Caki2 (cell line): ENCODE results near the gene COQ10B. TPM values are rescaled to one million over a fixed set of nuclear protein-coding genes. Genes with fewer than 3 reads are reported as not detected.

ENCODE experiments used
- DNase-seq: peaks from one replicate; pipeline ENCODE4 v3.0.0-alpha.2; 2015; ENCODE audit warnings: low read depth
- in situ Hi-C: cut with HindIII; loops from 2 replicates; pipeline ENCODE4 v1.10.0; 2016; ENCODE audit warnings: low sequenced_read_pairs, low pct_unique_long_range_greater_than_20kb, mixed read lengths
- total RNA-seq: library from RNA; depleted of rRNA; stranded (reverse); fragments of >200 nt; shearing (Covaris generic); gene quantifications from 2 replicates; pipeline ENCODE4 v1.2.3, GENCODE V29; 2014; ENCODE audit warnings: low replicate concordance

The COQ10B gene
- total RNA-seq, 1 experiment from 2014 or later: 37.8 TPM

DNA sequence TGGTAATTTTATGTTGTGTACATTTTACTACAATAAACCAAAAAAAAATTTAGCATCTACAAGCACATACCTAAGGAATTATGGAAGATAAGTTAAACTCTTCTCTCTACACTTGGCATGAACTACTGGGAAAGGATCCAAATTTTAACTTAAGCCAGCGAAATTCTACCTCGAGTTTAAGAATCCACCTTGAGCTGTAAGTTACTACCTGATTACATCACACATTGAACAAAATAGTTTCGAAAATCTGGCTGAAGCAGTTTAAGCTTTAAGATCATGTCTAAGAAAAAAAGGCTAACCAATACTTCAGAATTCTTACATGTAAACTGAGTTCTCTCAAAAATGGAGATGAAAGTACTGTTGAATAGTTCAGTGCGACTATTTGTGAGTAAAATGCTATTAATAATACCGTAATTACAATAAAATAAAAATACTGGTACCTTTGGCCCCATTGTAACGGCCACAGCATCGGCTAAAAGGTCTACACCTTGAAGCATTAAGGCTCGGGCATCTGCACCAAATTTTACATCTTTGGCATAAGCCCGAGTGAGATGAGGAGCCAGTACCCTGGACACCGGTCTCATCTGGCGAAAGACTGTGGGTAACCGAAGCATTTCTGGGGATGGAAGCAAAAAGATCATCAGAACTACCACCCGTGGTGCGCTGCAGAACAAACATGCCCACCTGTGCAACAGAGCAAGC is 45.0 kb downstream of the COQ10B start:
- in situ Hi-C loops: no loop called here
- no peak for DNase-seq

GRCh38 chr2:197498937-197499593 is 45.7 kb downstream of the COQ10B start:
- peak; percentile 65 for DNase-seq
- in situ Hi-C loops: no loop called here

DNA sequence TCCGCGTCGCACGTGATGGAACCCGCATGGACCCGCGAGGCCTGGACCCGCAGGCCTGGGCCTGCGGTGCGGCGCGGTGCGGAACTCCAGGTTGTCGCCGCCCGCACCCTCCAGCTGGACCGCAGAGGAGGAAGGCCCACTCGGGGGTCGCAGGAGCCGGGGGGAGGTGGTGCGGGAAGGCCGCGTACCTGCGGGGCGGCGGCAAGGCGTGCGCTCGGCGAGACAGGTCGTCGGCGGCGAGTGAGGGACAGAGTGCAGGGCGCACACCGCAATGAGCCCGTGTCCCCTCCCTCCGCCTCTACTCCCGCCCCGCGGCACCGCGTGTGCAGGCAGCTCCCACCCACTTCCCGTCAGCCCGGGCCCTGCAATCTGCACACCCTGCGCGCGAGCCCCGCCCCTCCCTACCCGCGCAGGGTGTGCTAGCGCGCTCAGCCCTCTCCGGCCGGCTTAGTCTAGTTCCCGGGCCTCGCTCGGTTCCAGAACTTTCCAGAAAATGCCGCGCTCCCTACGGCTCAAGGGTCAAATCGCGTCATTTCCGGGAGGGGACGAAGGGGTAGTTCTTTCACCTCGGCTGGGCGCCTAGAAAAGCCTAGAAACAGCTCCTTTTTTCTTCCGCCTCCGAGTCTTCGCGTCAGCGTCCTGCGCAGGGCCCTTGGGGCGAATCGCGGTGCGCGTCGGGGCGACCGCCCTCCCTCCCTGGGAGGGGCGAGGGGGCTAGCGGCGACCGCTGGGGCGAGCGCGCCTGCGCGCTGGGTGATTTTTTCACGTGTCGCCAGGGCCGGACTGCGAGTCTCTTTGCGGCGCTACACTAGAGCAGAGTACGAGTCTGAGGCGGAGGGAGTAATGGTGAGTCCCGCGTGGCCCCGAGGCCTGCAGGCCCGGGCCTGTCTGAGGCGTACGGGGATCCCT is 46.5 kb downstream of the COQ10B start, which contains the start of the genes HSPD1 and HSPE1:
TSS of gene HSPD1 (minus strand) at position 247 of the 909 bp plus-strand sequence. CDS start 992 bp downstream, outside the sequence.
TSS of gene HSPE1 (plus strand) at position 786 of the 909 bp plus-strand sequence. CDS start at position 844, 58 bp downstream.
- in situ Hi-C loops: no loop called here
- DNase-seq: peak; percentile 100

DNA sequence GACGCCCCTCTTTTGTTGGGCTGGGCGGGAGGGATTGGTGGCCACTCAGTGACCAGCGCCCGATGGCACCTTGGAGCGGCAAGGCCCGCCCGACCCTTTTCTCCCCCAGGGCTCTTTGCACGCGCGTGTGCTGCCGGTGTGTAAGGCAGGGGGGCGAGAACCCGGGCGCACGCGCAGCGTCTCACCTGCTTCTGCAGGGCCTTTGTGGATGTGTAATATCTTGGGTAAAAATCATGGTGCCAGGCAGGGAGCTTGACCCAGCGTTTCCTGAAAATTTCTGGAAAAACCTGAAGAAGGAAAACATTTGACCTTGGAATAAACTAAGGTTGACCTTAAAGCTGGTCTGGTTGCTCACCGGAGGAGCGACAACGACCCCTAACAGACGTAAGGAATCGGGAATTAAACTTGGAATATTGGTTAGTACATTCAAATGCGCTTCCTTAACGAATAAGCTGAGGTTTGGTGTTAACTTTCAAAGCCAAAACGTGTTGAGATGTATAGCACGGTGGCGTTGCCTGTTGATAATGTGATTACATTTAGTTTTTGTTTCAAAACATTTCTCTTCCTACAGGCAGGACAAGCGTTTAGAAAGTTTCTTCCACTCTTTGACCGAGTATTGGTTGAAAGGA is 47.3 kb downstream of the COQ10B start:
- no peak for DNase-seq
- in situ Hi-C loops: no loop called here

- in situ Hi-C loops: no loop called here
- DNase-seq: peak; percentile 16
Observed at GRCh38 chr2:197502201-197502600, 48.8 kb downstream of the COQ10B start.

GRCh38 chr2:197502685-197503084 is 49.3 kb downstream of the COQ10B start:
- in situ Hi-C loops: no loop called here
- DNase-seq: no peak

DNA sequence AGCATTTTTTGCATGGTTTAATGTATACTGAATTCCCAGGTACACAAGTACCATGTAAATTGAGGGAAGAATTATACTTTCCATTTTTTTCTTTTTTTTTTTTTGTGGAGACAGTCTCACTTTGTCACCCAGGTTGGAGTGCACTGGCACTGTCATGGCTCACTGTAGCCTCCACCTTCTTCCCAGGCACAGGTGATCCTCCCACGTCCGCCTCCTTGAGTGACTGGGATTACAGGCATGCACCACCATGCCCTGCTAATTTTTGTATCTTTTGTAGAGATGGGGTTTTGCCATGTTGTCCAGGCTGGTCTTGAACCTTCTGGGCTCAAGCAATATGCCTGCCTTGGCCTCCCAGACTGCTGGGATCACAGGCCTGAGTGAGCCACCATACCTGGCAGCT is 50.6 kb downstream of the COQ10B start:
- in situ Hi-C loops: no loop called here
- no peak for DNase-seq

- DNase-seq: no peak
- in situ Hi-C loops: no loop called here
Observed at GRCh38 chr2:197504512-197504911, 51.2 kb downstream of the COQ10B start.

GRCh38 chr2:197506658-197507057 is 53.3 kb downstream of the COQ10B start:
- in situ Hi-C loops: no loop called here

GRCh38 chr2:197513915-197514314 is 60.6 kb downstream of the COQ10B start:
- no peak for DNase-seq
- in situ Hi-C loops: no loop called here

More at GRCh38 chr2:197506658-197507057, 53.3 kb downstream of the COQ10B start:
- no peak for DNase-seq

- DNase-seq: no peak
- in situ Hi-C loops: no loop called here
Observed at GRCh38 chr2:197514754-197515153, 61.4 kb downstream of the COQ10B start.

DNA sequence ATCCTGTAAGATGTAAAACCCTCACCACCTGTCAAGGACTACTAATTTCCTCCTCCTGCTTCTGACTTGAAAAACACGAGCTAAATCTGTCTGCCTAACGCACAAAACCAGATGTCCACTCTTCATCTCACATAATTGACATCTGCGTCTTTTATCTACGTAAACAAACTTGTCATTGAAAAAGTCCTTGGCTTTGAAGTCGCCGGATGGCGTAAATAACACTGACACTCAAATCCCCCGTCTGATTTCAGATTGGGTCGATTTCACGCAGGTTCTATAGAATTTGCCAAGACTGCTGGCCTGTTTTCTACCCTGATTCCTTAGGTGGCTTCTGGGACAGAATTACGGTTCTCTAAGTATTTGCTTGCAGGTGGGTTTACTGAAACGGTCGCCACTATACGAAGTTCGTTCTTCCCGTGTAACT is 62.0 kb downstream of the COQ10B start:
- no peak for DNase-seq
- in situ Hi-C loops: no loop called here

- peak; percentile 96 for DNase-seq
- in situ Hi-C loops: no loop called here
Observed at GRCh38 chr2:197515739-197516392, 62.5 kb downstream of the COQ10B start, which contains the start of gene MOB4. Gene MOB4, plus strand, starts transcription at chr2:197516066. Its CDS starts 21 bp downstream, at chr2:197516087.

DNA sequence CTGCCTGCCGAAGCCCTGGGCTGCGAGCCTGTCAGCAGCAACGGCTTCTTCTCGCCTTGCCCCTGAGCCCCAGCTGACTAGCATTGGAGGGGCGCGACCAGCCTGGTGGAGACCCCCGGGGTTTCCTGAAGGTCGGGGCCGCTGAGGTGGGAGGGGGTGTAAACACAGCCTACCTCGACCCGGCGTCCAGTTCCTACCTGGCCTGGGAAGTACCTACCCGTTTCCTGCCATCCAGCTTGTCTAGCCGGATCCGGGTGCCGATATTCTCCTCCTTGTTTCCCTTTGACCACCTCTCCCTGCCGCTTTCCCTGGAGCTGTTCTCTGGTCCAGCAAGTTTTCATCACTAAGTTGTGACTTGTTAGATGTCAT is 63.0 kb downstream of the COQ10B start:
- no peak for DNase-seq
- in situ Hi-C loops: no loop called here

DNA sequence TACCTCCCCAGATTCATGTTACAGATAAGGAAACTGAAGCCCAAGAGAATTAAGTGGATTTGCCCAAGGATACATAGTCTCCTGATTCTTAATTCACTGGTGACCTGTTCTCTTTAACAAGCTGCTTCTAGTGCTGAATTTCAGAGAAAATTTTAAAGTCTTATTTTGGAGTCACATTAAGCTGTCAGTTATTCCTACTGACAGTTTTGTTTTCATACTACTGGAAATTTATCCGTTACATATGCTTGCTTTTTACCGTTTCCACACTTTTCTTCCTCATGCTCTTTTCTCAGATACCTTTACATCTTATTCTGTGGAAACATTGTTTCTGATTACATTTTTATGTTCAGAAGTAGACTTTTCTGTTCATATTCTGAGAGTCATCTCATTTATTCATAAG is 63.8 kb downstream of the COQ10B start:
- in situ Hi-C loops: no loop called here
- DNase-seq: no peak
